Measurements from ENCODE around the gene POLDIP3. TPM values are rescaled to one million over a fixed set of nuclear protein-coding genes. Genes with fewer than 3 reads are reported as not detected.

POLDIP3 gene
- total RNA-seq, 1 donor from 2014 or later = 34.9 TPM

GRCh38 chr22:42643634-42644421 lies 29.1 kb upstream of the POLDIP3 start:
- DNase-seq (ENCODE audit: low spot score) = no peak
- intact Hi-C loops (cut with DNase I) = loop anchor here (2.0 kb wide), 1 partner anchor 43 kb away; no protein-coding TSS in a partner anchor

- intact Hi-C loops (cut with DNase I) = no loop called here
Measured at GRCh38 chr22:42642806-42643633, 28.3 kb upstream of the POLDIP3 start.

DNA sequence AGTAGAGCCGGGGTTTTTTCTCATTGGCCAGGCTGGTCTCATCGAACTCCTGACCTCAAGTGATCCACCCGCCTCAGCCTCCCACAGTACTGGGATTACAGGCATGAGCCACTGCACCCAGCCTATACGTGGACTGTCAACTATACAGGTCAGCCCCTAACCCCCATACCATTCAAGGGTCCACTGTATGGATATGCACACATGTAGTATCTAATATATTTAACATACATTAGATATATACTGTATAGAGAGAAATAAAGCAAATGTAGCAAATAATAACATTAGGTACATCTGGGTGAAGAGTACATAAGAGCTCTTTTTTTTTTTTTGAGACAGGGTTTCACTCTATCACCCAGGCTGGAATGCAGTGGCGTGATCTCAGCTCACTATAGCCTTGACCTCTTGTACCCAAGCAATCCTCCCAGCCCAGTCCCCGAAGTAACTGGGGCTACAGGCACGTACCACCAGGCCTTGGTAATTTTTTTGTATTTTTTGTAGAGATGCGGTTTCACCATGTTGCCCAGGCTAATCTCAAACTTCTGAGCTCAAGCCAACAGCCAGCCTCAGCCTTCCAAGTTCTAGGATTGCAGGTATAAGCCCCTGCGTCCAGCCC lies 27.2 kb upstream of the POLDIP3 start:
- intact Hi-C loops (cut with DNase I) = no loop called here
- no peak for DNase-seq (ENCODE audit: low spot score)

More at GRCh38 chr22:42642806-42643633, 28.3 kb upstream of the POLDIP3 start:
- no peak for DNase-seq (ENCODE audit: low spot score)

- intact Hi-C loops (cut with DNase I) = no loop called here
Measured at GRCh38 chr22:42639541-42640241, 25.0 kb upstream of the POLDIP3 start.

DNA sequence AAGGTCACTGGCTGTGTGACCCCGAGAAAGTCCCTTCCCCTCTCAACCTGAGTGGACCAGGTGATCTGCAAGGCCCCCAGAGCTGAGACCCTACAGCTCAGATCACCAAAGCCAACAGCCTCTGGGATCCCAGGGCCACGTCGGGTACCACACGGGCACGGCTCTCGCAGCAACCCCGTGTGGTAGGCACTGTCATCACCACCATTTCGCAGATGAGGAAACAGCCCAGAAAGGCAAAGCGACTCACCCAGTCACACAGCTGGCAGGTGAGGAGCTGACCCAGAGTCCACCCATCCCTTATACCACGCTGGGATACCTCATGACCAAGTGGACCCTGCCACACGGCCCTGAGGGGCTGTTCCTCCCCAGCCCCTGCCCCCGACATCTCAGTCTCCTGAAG lies 22.9 kb upstream of the POLDIP3 start:
- intact Hi-C loops (cut with DNase I) = no loop called here
- DNase-seq (ENCODE audit: low spot score) = no peak

More at GRCh38 chr22:42639541-42640241, 25.0 kb upstream of the POLDIP3 start:
- no peak for DNase-seq (ENCODE audit: low spot score)

- intact Hi-C loops (cut with DNase I) = no loop called here
Measured at GRCh38 chr22:42636506-42636905, 21.8 kb upstream of the POLDIP3 start.

GRCh38 chr22:42635531-42635930 lies 20.8 kb upstream of the POLDIP3 start:
- intact Hi-C loops (cut with DNase I) = no loop called here
- peak; percentile 89 for DNase-seq (ENCODE audit: low spot score)

More at GRCh38 chr22:42636506-42636905, 21.8 kb upstream of the POLDIP3 start:
- no peak for DNase-seq (ENCODE audit: low spot score)

DNA sequence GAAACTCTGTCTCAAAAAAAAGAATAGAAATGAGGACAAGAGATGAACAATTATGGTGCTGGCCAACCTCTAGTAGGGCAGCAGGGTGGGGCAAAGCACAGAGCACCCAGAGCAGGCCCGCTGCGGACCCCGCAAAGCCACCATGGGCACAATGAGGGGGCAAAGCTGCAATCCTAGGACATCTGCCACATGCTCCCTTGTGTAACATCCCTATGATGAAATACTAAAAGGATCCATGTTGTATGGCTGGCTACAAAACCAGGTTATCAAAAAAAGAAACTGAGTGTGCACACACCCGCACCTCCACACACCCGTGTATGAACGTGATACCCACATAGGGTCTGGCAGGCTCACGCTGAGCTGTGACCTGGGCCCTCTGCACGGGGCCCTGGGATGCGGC lies 18.3 kb upstream of the POLDIP3 start:
- DNase-seq (ENCODE audit: low spot score) = no peak
- intact Hi-C loops (cut with DNase I) = no loop called here

GRCh38 chr22:42632096-42632495 lies 17.4 kb upstream of the POLDIP3 start:
- no peak for DNase-seq (ENCODE audit: low spot score)
- intact Hi-C loops (cut with DNase I) = no loop called here

- DNase-seq (ENCODE audit: low spot score) = no peak
- intact Hi-C loops (cut with DNase I) = no loop called here
Measured at GRCh38 chr22:42630901-42631602, 16.4 kb upstream of the POLDIP3 start.

- no peak for DNase-seq (ENCODE audit: low spot score)
- intact Hi-C loops (cut with DNase I) = no loop called here
Measured at GRCh38 chr22:42630211-42630610, 15.5 kb upstream of the POLDIP3 start.

- intact Hi-C loops (cut with DNase I) = no loop called here
- DNase-seq (ENCODE audit: low spot score) = no peak
Measured at GRCh38 chr22:42627981-42628380, 13.3 kb upstream of the POLDIP3 start.

DNA sequence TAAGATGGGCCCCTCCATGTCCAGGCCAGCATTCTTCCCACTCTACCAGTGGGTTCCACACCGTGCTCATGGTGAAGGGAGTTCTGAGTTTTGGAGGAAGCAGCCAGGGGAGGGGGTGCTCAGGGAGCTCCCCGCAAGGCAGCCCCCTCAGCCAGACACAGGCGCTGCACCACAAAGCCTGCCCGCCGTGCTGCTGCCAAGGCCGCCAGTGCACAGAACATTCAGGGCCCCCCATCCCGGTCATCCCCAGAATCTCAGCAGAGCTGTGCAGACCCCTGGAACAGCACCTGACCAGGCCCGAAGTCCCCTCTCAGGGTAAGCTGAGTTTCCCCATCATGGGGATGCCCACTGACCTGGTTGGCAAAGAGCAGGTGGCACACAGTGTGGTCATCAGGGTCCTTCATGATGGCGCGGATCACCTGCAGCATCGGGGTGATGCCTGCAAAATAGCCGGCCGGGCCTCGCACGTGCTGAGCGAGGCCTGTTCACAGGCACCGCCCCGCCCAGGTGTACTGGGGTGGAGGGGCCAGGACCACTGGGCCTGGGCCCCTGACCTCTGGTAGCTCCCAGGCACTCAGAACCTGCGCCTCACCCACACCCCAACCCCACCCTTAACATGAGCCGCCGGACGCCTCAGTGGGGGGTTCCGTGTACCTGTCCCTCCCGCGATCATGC lies 12.4 kb upstream of the POLDIP3 start:
- intact Hi-C loops (cut with DNase I) = no loop called here
- DNase-seq (ENCODE audit: low spot score) = no peak

GRCh38 chr22:42626431-42626830 lies 11.7 kb upstream of the POLDIP3 start:
- DNase-seq (ENCODE audit: low spot score) = no peak

GRCh38 chr22:42625416-42625815 lies 10.7 kb upstream of the POLDIP3 start:
- DNase-seq (ENCODE audit: low spot score) = no peak

More at GRCh38 chr22:42626431-42626830, 11.7 kb upstream of the POLDIP3 start:
- intact Hi-C loops (cut with DNase I) = no loop called here

DNA sequence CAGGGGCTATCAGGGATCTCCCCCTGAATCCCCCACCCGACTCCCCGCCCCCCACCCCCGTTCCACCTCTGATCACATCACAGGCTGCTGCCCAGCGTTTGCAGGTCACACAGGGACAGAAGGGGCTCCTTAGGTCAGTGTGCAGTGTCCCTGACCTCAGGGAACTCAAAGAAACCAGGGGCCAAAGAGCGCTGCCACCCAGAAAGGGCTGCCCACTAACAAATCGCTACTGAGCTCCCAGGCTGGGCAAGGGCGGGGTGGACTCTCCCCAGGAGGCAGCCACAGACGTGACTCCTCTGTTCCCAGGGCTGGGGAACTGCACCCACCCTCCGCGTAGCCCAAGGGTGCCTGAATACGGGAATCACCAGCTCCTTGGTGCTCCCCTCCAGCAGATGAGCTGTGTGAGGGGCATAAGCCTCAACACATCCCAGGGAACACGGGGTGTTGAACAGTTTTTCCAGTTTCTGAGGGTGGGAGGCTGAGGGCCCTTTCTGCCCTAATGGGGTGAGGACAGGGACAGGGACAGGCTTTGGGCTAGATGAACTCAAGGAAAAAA lies 9.9 kb upstream of the POLDIP3 start:
- intact Hi-C loops (cut with DNase I) = loop anchor here (5.0 kb wide), 1 partner anchor 38 kb away; no protein-coding TSS in a partner anchor

More at GRCh38 chr22:42625416-42625815, 10.7 kb upstream of the POLDIP3 start:
- intact Hi-C loops (cut with DNase I) = no loop called here

GRCh38 chr22:42623756-42624441 lies 9.2 kb upstream of the POLDIP3 start:
- no peak for DNase-seq (ENCODE audit: low spot score)
- intact Hi-C loops (cut with DNase I) = loop anchor here (5.0 kb wide), 1 partner anchor 38 kb away; no protein-coding TSS in a partner anchor

More for the DNA sequence above, 9.9 kb upstream of the POLDIP3 start:
- no peak for DNase-seq (ENCODE audit: low spot score)
